SK-MEL-5 (cell line): ENCODE results near the gene RBP7. TPM values are rescaled to one million over a fixed set of nuclear protein-coding genes. Genes with fewer than 3 reads are reported as not detected.
A peak's percentile ranks its signal among the peaks of the same experiment; 100 is the strongest.

Source experiments
- DNase-seq: peaks from one replicate; pipeline ENCODE4 v3.0.0-alpha.2; 2016; ENCODE audit warnings: low read depth, low spot score
- in situ Hi-C: cut with HindIII; loops from 2 replicates; pipeline ENCODE4 v1.10.0; 2016; ENCODE audit warnings: low sequenced_read_pairs, high pct_unique_total_duplicates, low pct_unique_long_range_greater_than_20kb
- small RNA-seq, 2 experiments: library from RNA; depleted of rRNA; stranded (forward); fragments of <200 nt; gene quantifications; one replicate each; pipeline ENCODE3, GENCODE V24; 2014
- total RNA-seq: library from RNA; depleted of rRNA; stranded (reverse); fragments of >200 nt; shearing (Covaris generic); gene quantifications from 2 replicates; pipeline ENCODE4 v1.2.3, GENCODE V29; 2014; rRNA removed

RBP7 gene
- total RNA-seq, 1 experiment from 2014 or later = not detected

GRCh38 chr1:10057796-10058195 is 60.8 kb downstream of the RBP7 start:
- DNase-seq = no peak
- in situ Hi-C loops = no loop called here

GRCh38 chr1:10059342-10059718 is 62.3 kb downstream of the RBP7 start:
- in situ Hi-C loops = no loop called here
- no peak for DNase-seq

GRCh38 chr1:10060311-10061100 is 63.5 kb downstream of the RBP7 start:
- in situ Hi-C loops = no loop called here
- DNase-seq = no peak

- in situ Hi-C loops = no loop called here
- DNase-seq = no peak
Observed at GRCh38 chr1:10061276-10061675, 64.2 kb downstream of the RBP7 start.

GRCh38 chr1:10063878-10064277 is 66.8 kb downstream of the RBP7 start:
- no peak for DNase-seq
- in situ Hi-C loops = no loop called here

GRCh38 chr1:10064416-10065343 is 67.7 kb downstream of the RBP7 start:
- DNase-seq = no peak
- in situ Hi-C loops = no loop called here

GRCh38 chr1:10065344-10065685 is 68.3 kb downstream of the RBP7 start:
- DNase-seq = peak; percentile 73
- in situ Hi-C loops = no loop called here

Small RNA genes lying within 50 kb of the gene (small RNA-seq; reads per million reads assigned to genes)
- gene MIR5697 = 0 to 0.05 reads per million in 2 experiments

Other genes starting within 250 kb of the RBP7 start
- gene CLSTN1, start 173.3 kb upstream of the RBP7 start, total RNA-seq = 38.5 and 44.7 TPM in 2 replicates
- gene CTNNBIP1, start 87.0 kb upstream of the RBP7 start, total RNA-seq = 27.1 and 38.3 TPM in 2 replicates
- 30.0 and 35.7 TPM in 2 replicates for gene LZIC, start 53.8 kb upstream of the RBP7 start, total RNA-seq
- gene NMNAT1, start 53.8 kb upstream of the RBP7 start, total RNA-seq = 8.6 and 9.9 TPM in 2 replicates
- gene UBE4B, start 35.7 kb downstream of the RBP7 start, total RNA-seq = 28.9 and 29.9 TPM in 2 replicates
- 18.7 and 20.1 TPM in 2 replicates for gene KIF1B, start 213.3 kb downstream of the RBP7 start, total RNA-seq